Ovary (tissue), 3 donors: Measurements from ENCODE around the gene LRRC9.

Experiments used
- POLR2A ChIP-seq: fragments of 450-650 bp; IDR thresholded peaks from one replicate; pipeline ENCODE4 v1.6.1; 2017; ENCODE audit warnings: antibody characterized with exemption, mild to moderate bottlenecking, moderate library complexity
- TF ChIP-seq, protein P1 (sequence below), 3 donors: fragments of 450-650 bp in 2 of 3; fragments of 200-600 bp in 1 of 3; IDR thresholded peaks; one replicate each; pipeline versions ENCODE4 v1.5.1 to v1.8.0; 2016 to 2022; ENCODE audit warnings: antibody characterized with exemption in 3 of 3, mild to moderate bottlenecking in 1 of 3
- donor health status: DM: no; HTN: no; CAD: no.

DNA sequence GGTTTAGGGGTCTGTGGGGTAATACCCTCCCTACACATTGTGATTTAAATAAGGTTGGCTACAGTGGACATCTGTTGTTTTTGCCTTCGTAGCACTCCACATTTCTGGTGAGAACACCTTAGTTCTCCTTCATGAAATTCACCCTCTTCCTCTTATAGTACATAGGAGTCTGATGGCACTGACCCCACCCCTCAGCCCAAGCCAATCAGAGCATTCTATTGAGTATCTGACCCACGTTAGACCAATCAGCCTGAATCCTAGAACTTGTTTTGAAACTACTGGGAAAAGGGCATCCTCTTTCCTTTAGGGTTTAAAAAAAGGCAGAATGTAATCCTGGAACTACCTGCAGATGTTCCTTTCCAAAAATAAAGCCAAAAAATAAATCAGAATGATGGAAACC, 15.8 kb upstream of the LRRC9 start:
- TF ChIP-seq, protein P1, sequence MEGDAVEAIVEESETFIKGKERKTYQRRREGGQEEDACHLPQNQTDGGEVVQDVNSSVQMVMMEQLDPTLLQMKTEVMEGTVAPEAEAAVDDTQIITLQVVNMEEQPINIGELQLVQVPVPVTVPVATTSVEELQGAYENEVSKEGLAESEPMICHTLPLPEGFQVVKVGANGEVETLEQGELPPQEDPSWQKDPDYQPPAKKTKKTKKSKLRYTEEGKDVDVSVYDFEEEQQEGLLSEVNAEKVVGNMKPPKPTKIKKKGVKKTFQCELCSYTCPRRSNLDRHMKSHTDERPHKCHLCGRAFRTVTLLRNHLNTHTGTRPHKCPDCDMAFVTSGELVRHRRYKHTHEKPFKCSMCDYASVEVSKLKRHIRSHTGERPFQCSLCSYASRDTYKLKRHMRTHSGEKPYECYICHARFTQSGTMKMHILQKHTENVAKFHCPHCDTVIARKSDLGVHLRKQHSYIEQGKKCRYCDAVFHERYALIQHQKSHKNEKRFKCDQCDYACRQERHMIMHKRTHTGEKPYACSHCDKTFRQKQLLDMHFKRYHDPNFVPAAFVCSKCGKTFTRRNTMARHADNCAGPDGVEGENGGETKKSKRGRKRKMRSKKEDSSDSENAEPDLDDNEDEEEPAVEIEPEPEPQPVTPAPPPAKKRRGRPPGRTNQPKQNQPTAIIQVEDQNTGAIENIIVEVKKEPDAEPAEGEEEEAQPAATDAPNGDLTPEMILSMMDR (IDR thresholded peaks at IDR 0.05) = no peak
- no peak for TF ChIP-seq POLR2A
